ENCODE results near the gene ZFP36L1.
A peak's percentile ranks its signal among the peaks of the same experiment; 100 is the strongest.

The ZFP36L1 gene, protein sequence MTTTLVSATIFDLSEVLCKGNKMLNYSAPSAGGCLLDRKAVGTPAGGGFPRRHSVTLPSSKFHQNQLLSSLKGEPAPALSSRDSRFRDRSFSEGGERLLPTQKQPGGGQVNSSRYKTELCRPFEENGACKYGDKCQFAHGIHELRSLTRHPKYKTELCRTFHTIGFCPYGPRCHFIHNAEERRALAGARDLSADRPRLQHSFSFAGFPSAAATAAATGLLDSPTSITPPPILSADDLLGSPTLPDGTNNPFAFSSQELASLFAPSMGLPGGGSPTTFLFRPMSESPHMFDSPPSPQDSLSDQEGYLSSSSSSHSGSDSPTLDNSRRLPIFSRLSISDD

DNA sequence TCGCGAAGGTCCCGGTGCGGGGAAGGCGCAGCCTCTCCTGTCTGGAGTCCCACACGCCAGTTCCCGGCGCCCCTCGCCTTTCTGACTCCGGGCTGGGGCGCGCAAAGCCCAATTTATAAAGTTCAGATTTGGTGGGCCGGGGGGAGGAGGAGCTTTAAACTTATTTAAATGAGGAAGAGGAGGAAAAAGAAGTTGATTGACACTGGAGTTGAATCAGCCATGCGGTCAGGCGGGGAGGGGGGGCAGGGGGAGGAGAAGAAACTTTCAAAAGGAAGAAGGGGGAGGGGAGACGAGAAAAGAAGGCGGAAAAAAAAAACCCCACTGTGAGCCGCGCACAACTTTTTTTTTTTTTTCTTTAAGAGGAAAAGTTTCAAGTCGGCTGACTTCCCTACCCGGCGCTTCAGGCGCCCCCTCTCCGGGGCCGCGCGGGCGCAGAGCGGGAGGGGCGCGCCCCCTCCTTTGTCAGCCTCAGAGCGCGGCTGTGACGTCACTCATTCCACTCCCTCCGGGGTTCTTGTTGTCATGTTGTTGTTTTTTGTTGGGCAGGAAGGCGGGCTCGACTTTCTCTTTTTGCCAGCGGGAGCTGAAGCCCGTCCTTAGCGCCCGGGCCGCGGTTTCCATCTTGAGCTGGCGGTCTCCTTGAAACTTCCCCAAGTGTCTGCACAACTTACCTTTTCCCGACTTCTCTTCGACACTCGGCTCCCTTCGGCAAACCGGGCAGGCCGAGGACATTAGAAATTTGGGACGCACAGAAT lies at the start of gene ZFP36L1:
TSS of gene ZFP36L1 (minus strand) at position 89 of the 755 bp plus-strand sequence. CDS start 129 bp downstream, outside the sequence.
- peak in 9 of 10 donors; percentile 47 to 93 (median 66) for DNase-seq
- intact Hi-C loops (cut with DNase I) = no loop called here

DNA sequence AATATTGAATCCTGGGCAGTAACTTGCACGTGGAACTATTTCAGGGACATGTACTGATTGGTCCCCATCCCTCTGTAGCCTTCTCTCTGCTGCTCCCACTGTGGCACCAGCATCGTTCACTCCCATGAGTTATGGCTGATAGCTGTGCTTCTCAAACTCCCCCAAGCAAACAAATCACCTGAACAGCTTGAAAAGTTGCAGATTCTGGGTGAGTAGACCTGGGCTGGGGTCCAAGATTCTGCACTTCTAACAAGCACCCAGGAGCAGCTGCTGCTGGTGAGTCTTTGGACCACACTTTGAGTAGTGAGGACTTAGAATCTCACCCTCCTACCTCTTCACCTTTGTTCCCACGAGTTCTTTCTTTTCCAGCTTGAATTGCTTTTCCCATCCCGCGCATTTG lies 49.4 kb upstream of the ZFP36L1 start:
- intact Hi-C loops (cut with DNase I) = loop anchor here (5.0 kb wide), 1 partner anchor 910 kb away; no protein-coding TSS in a partner anchor
- no peak for DNase-seq

DNA sequence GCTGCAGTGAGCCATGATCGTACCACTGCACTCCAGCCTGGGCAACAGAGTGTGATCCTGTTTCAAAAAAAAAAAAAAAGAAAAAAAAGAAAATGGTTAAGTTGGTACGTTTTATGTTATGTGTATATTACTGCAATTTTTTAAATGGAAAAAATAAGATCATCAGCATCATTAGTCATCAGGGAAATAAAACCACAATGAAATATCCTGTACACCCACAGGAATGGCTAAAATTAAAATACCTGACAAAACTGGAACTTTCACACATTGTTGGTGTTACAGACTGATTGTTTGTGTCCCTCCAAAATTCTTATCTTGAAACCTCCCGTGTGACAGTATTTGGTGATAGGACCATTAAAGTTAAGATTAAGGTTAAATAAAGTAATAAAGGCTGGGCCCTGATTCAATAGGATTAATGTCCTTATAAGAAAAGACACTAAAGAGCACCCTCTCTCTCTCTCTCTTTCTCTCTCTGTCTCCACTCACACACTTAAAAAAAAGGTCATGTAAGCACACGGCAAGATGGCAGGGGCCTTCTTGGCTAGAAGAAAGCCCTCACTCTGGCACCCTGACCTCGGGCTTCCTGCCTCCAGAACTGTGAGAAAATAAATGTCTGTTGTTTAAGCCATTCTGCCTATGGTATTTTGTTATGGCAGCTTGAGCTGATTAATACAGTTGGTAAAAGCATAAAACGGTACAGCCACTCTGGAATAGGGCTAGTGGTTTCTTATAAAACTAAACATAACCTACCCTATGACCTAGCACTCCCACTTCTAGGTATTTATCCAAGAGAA lies 48.3 kb upstream of the ZFP36L1 start:
- intact Hi-C loops (cut with DNase I) = loop anchor here (5.0 kb wide), 1 partner anchor 909 kb away; no protein-coding TSS in a partner anchor
- no peak for DNase-seq

DNA sequence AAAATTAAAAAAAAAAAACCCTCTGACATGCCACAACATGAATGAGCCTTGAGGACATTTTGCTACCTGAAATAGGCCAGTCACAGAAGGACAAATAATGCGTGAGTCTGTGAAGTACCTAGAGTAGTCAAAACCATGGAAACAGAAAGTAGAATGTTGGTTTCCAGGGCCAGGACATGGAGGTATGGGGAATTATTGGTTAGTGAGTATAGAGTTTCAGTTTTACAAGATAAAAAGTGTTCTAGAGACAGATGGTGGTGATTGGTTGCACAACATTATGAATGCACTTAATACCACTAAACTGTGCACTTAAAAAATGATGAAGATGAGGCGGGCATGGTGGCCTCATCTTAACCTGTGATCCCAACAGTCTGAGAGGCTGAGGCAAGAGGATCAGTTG lies 47.6 kb upstream of the ZFP36L1 start:
- intact Hi-C loops (cut with DNase I) = loop anchor here (5.0 kb wide), 1 partner anchor 908 kb away; no protein-coding TSS in a partner anchor
- DNase-seq = no peak

DNA sequence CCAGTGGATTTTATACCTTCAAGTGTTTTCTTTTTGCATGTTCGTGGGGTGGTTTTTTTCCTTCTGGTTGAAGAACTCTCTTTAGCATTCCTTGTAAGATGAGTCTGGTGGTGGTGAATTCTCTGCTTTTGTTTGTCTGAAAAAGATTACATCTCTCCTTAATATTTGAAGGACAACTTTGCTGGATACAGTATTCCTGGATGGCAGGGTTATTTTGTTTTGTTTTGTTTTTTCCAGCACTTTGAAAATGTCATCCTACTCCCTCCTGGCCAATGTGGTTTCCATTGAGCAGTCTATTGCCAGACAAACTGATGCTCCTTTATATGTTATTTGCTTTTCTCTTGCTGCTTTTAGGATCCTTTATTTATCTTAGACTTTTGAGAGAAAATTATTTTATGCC lies 43.2 kb upstream of the ZFP36L1 start:
- intact Hi-C loops (cut with DNase I) = no loop called here
- DNase-seq = no peak

DNA sequence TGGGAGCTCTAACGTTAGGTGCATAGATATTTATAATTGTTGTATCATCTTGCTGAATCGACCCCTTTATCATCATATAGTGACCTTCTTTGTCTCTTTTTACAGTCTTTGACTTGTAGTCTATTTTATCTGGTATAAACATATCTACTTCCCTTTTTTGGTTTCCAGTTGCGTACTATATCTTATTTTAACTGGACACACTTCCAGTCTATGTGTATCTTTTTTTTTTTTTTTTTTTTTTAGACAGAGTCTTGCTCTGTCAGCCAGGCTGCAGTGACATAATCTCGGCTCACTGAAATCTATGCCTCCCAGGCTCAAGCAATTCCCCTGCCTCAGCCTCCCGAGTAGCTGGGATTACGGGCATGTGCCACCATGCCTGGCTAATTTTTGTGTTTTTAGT lies 41.9 kb upstream of the ZFP36L1 start:
- intact Hi-C loops (cut with DNase I) = no loop called here
- no peak for DNase-seq

DNA sequence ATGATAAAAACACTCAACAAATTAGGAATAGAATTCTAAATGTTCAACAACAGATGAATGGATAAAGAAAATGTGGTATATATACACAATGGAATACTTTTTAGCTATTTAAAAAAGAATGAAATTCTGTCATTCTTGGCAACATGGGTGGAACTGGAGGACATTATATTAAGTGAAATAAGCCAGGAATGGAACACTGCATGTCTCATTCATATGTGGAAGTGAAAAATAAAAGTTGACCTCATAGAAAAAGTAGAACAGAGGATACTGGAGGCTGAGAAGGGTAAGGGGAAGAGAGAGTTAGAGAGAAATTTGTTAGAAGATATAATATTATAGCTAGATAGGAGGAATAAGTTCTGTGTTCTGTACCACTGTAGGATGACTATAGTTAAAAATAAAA lies 35.8 kb upstream of the ZFP36L1 start:
- DNase-seq = no peak
- intact Hi-C loops (cut with DNase I) = no loop called here

DNA sequence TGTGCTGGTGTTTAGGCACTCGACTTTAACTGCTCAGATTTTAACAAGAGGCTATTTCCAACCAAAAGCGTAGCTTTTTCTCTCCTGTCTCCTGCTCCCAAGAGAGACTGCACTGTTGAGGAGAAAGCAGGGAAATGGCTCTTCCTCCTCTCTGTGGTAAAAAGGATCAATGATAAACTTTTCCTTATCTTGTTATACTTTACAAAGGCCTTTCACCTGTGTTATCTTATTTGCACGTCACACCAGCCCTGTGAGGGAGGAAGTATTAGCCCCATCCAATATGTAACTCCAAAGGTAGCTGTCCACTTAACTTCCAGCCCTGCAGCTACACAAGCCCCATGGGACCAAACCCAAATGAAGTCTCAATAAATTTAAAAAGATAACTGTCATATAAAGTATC lies 32.9 kb upstream of the ZFP36L1 start:
- intact Hi-C loops (cut with DNase I) = no loop called here
- DNase-seq = no peak

DNA sequence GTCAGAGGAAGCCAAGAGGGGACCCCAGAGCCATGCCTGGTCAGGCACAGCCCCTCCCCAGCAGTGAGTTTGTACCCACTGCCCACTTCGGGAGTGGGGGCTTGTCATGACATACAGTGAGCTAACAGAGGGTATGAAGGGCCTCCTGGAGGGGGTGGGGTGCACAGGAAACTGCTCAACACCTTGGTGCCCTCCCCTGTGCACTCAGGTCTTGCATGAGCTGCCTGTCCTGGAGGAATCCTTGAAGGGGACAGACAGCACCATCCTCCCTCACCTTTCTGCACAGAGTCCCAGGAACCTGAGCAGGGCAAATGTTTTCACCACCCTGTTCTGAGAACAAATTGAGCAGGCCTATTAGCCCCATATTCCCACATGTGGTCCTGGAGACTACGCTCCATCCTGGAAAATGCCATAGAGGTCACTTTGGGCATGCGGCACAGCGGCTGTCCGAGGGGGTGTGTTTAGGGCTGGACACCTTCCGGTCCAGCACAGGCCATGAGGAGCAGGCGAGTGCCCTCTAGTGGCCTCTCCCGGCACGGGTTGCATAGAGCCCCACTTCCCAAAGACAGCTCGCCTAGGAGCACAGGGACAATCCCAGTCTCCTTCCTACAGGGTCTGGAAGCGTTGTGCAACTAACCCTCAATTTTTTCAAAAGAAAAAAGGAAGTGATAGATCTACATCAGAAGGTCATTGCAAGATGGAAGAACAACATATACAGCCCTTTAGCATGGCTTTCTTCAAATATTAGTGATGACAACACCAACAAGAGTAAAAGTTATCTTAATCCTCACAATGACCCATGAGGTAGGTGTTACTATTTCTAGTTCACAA lies 31.9 kb upstream of the ZFP36L1 start:
- DNase-seq = peak in 9 of 10 donors; percentile 60 to 95 (median 75)
- intact Hi-C loops (cut with DNase I) = no loop called here

DNA sequence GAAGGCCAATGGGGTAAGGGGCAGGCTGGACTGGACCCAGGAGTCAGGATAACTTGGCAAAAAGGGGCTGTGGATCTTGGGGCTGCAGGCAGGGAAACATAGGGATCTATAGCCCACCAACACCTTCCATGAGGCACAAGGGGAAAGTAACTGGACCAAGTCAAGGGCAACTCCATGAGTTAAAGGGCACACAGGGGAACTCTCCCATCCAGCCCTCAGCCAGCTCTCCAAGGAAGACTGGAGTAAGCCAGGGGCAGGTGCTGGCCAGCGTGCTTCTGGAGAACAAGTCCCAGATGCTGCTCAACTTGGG lies 31.3 kb upstream of the ZFP36L1 start:
- intact Hi-C loops (cut with DNase I) = no loop called here
- no peak for DNase-seq

DNA sequence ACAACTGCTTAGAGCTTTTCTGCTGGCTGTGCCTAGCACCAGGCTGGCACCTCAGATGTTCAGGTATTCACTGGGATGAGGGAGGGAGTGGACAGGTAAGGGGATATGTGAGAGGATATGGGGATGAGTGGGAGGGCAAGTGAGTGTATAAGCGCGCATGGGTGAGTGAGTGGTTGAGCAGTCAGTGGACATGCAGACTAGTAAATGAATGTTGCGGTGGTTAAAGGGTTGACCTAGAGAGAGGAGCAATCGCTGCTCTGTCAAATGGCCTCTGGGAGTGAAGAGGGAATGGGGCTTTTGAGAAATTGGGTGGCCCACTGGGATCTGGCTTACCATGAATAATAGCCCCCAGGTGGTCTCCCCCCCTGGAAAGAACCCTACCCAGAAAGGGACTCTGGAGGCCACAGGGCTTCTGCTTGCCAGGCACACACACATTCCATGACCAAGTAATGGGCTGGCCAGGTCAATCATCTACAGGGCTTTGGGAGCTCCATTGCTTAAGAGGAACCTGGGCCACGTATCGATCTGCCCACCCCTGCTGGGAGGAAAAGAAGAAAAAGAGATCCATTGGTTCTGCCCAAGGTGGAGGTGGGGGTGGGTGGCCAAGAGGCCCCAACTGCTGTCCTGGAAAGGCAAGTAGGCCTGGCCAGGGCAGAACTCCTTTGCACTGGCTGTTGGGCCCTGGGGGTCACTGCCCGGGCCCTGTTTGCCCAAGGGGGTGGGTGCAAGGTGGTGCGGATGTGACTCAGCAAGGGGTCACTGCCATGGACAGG lies 30.8 kb upstream of the ZFP36L1 start:
- intact Hi-C loops (cut with DNase I) = no loop called here
- DNase-seq = no peak

DNA sequence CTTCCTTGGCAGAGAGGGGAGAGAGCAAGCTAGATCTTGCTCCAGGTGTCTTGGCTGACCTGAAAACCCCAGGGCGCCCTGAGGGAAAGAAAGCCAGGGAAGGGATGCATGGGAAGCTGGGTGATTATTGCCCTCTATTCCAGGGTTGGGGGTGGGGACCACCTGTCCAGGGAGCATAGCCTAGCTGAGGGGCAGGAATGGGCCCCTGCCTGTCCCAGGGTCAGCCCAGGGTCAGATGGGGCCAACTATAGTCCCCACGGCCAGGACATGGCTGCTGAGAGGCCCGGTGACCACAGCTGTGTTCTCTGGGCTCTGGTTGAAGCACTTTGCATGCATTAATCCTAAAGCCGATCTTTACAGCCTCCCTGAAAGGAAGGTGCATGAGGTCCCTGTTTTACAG lies 30.1 kb upstream of the ZFP36L1 start:
- intact Hi-C loops (cut with DNase I) = no loop called here
- no peak for DNase-seq

DNA sequence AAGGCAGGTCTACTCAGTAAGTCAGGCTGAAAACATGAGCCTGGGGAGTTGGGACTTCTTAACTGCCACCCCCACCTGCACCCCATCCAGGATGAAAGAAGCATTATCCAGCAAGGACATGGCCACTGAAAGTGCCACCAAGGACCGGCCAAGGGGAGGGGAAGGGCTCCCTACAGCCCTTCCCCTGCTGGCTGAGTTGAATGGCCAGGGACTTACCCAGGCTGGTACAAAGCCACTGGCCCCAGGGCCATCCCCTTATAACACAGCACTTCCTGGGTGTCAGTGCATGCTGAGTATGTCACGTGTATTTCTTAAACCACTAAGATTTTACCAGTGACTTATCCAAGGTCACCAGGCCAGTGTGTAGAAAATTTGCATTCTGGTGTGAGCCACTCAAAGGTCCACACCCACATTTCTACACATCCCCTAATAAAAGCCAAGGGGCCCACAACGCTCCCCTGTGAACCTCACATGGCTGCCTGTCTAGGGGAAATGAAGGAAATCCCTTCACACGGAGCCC lies 29.3 kb upstream of the ZFP36L1 start:
- DNase-seq = no peak
- intact Hi-C loops (cut with DNase I) = no loop called here

DNA sequence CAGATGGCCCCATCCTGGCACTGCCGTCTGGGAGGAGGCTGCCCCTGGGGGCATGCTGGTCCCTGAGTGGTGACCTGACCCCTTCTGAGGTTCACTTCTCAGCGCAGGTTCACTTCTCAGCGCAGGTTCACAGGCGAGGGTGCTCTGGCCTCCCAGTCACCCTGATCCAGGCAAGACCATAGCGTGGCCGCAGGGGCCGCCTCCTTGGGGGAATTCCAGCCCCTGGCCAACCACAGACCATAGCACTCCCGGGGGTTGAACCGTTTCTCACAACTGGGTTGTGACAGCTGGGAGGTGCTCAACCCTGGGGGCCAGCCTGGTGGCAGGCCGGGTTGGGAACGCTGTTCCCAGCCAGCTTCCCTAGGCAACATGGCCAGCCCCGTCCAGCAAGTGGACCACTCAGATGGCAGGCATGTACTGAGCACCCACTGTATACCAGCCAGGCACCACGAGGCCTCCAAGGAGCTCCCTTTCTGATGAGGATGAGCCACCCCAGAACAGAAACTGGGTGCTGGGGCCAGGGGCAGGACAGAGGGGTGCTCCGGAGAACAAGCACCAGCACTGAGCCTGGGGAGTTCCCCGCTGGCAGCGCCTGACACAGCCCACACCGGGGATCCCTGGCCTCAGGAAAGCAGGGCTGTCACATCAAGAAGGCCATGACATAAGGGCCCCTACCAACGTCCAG lies 28.3 kb upstream of the ZFP36L1 start:
- intact Hi-C loops (cut with DNase I) = no loop called here
- no peak for DNase-seq

DNA sequence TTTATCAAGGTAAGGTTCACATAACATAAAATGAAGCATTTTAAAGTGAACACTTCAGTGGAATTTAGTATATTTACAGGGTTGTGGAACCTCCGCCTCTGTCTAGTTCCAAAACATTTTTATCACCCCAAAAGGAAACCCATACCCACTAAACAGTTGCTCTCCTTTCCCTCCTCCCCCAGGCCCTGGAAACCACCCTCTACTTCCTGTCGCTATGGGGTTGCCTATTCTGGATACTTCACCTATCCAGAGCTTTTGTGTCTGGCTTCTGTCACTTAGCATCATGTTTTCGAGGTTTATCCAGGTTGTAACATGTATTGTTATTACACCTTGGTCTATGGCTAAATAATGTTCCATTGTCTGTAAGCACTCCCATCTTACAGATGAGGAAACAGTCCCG lies 27.7 kb upstream of the ZFP36L1 start:
- intact Hi-C loops (cut with DNase I) = no loop called here
- no peak for DNase-seq

DNA sequence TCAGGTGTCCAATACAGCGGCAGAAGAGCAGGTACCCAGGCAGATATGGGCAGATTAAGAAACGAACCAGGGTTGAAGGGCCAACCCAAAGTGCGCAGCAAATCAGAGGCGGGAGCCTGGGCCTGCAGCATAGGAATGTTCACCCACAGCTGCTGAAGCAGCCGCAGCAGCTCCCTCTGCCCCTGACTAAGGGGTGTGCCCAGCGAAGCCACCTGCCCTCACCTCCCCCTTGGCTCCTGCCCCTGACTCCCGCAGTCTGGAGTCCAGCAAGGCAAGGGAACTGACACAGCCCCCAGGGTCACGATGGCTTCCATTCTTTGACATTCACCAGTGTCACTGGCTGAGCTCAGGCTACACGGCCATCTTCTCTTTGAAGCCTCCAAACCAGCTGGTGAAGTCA lies 27.3 kb upstream of the ZFP36L1 start:
- no peak for DNase-seq
- intact Hi-C loops (cut with DNase I) = no loop called here

DNA sequence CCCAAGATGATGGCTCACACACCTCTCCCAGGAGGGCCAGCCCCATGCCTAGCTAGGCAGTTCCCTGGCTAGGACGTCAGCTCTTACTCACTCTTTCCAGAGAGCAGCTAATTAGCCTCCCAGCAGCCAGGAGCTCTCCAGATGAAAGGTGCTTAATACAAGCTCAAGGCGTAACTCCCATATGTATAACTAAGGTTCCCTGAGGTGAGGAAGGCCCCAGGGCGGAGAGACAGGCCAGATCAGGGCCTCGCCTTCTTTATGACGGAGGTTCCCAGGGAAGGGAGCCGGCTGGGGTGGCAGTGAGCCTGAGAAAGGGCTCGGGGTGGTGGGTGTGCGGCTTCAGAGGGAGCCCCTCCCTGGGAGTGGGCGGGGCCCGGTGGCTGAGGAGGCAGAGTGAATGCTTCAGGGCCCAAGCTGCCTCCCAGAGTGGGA lies 26.4 kb upstream of the ZFP36L1 start:
- no peak for DNase-seq
- intact Hi-C loops (cut with DNase I) = loop anchor here (10.0 kb wide), 1 partner anchor 984 kb away; no protein-coding TSS in a partner anchor

DNA sequence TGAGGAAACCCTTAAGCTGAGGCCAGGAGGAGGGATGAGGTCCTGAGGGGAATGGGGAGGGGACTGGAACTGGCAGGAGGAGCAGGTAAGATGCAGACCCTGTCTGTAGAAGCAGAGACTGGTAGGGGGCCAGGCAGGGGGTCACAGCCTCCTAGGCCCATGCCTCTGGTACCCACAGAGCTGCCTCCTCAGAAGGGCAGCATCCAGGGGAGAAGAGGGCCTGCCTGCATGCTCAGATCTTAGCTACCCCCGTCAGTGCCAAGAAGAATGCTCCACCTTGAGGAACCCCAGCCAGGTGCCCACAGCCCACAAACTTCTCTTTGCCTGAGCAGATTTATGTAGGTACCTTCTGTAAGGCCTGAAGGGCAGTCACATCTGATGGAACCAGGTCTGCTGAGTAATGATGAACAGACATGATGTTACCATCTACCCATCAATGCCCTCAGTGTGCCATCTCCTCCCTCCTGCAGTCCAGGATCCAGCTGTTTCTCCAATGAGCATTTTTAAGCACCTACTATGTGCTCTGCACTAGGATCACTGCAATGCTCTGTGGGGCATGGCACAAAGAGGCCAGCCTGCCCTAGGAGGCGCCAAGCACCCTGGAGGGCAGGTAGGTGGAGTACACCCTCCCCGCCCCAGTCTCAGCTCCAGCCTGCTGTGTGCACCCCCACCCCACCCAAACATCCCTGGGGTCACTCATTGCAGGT lies 24.8 kb upstream of the ZFP36L1 start:
- no peak for DNase-seq
- intact Hi-C loops (cut with DNase I) = loop anchor here (2.0 to 10.0 kb wide), 2 partner anchors 883 to 983 kb away; no protein-coding TSS in a partner anchor

All from posterior cingulate gyrus (tissue), 11 donors.